GM12874 (cell line): Measurements from ENCODE around the gene SEL1L.

Experiments used
- CTCF ChIP-seq: IDR thresholded peaks from 2 replicates; pipeline ENCODE4 v1.5.1; 2011; ENCODE audit warnings: low read depth, mild to moderate bottlenecking, control low read depth, low read length, moderate library complexity; ENCODE audit not compliant: insufficient read depth

Gene SEL1L

GRCh38 chr14:81537193-81537592 lies 3.5 kb upstream of the SEL1L start:
- no peak for TF ChIP-seq CTCF

GRCh38 chr14:81536241-81536771 lies 2.7 kb upstream of the SEL1L start:
- no peak for TF ChIP-seq CTCF

GRCh38 chr14:81535396-81536164 lies 1.9 kb upstream of the SEL1L start:
- no peak for TF ChIP-seq CTCF

- no peak for TF ChIP-seq CTCF
Observed at GRCh38 chr14:81534510-81535074, 939 bp upstream of the SEL1L start.

GRCh38 chr14:81533212-81533535 lies 479 bp downstream of the SEL1L start:
- no peak for TF ChIP-seq CTCF

- no peak for TF ChIP-seq CTCF
Observed at GRCh38 chr14:81529391-81529790, 4.3 kb downstream of the SEL1L start.

- TF ChIP-seq CTCF = no peak
Observed at GRCh38 chr14:81525129-81525528, 8.5 kb downstream of the SEL1L start.
